HT-29 (cell line): ENCODE data around the gene GRP. TPM values are rescaled to one million over a fixed set of nuclear protein-coding genes. Genes with fewer than 3 reads are reported as not detected.

Experiments used
- DNase-seq: peaks from one replicate; pipeline ENCODE4 v3.0.0-alpha.2; 2015; ENCODE audit warnings: low spot score
- total RNA-seq: library from RNA; depleted of rRNA; stranded (reverse); fragments of >200 nt; shearing (Covaris generic); gene quantifications from 2 replicates; pipeline ENCODE4 v1.2.3, GENCODE V29; 2014; rRNA removed

GRP gene
- not detected in 2 replicates for total RNA-seq

DNA sequence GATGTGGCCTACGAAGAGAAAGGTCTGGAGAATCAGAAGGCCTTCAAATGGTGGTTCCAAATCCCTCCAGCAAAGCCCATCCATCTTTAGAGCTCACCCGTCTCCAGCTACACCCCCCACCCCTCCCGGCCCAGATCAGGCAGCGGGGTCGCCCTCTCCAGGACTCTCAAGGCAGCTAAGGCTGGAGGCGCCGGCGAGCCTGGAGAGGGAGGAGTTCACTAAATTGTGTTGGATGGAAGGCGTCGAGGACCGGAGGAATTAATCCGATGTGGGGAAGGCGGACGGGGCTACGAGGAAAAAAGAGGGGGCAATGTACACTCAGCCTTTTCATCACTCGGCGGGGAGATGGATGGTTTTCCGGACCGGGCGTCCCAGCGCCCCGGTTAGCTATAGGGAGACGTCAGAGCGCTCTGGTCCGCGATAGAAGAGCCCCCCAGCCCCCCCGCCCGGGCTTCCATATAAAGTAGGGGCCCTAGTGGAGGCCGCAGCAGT lies at the start of gene GRP:
Gene GRP, plus strand, starts transcription at position 487 of the 492 bp plus-strand sequence. CDS start 108 bp downstream, outside the sequence.
- DNase-seq: no peak

DNA sequence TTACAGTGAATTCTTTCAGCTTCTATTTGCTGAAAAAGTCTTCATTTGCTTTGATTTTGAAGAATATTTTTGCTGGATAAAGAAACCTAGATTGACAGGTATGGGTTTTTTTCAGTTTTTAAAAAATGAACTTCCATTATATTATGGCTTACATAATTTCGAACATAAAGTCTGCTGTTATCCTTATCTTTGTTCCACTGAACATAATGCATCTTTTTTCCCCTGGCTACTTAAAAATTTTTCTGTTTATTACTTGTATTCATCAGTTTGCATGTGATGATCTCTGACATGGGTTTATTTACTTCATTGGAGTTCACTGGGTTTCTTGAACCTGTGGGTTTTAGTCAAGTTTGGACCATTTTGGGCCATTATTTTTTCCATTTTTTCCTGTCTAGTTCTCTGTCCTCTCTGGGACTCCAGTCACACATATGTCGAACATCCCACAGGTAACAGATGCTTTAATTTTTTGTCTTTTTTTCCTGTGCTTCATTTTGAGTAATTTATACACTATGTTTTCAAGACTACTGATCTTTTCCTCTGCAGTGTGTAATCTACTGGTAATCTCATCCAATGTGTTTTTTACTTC lies 47.2 kb upstream of the GRP start:
- DNase-seq: no peak

DNA sequence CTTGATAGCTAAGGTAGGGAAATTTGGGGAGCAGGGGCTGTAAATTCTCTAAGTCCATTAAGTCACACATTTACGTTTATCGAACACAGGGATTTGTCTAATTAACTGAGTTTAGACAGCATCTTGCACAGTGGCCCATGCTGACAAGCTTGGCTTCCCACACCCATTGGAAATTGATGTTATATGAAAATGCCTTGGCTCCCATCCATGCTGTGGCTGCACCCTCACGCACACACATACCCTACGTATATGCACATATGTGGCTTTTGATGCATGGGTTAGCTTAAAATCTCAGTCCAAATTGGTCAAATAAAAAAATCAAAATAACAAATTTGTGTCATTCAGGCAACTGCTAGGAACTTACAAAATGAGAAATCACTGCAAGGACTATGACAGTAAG lies 42.5 kb upstream of the GRP start:
- DNase-seq: no peak

- no peak for DNase-seq
Measured at GRCh38 chr18:59180150-59180845, 39.7 kb upstream of the GRP start.

- DNase-seq: no peak
Measured at GRCh38 chr18:59182673-59183072, 37.3 kb upstream of the GRP start.

- no peak for DNase-seq
Measured at GRCh38 chr18:59189008-59189407, 30.9 kb upstream of the GRP start.

- no peak for DNase-seq
Measured at GRCh38 chr18:59189746-59190145, 30.2 kb upstream of the GRP start.

DNA sequence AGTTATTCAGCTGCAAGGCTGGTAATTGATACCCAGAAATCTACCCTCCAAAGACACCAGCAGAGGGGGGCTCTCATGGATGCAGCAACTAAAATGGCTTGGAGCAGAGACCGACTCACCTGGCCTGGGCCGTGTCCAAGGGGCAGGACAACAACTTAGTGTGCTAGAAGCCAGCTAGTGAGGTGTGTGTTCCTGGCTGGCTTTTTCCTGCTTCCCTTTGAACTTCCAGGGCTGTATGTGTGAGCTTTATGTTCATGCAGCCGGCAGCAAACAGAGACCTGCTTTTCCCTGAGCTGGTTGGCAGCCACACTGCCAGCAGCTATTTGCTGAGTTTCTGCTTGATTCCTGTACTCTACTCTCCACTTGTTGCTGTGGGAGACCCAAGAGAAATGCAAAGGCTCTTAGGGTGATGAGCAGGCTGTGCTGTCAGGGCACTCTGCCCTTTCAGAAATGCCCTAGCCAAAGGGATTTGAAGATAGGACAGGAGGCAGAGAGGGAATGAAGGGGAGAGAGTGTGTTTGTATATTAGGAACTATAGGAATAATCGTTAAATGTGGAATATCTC lies 23.7 kb upstream of the GRP start:
- no peak for DNase-seq

DNA sequence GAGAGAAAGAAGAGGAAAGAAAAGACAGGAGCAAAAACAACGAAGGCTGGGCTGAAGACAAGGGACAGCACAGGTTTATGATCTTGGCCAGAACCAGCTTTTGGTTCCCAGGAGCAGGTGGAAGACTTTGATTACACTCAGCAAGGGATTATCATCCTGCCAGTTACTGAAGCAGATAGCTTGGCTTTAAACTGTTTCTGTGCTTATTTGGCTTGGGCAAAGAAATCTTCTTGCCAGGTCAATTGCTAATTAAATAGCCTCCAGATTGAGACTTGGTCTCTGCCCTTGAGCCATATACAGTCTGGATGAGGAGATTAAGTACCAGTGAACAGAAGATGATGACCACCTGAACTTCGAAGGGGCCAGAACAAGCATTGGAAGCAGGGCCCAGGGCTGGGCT lies 22.3 kb upstream of the GRP start:
- no peak for DNase-seq

- DNase-seq: no peak
Measured at GRCh38 chr18:59198215-59198614, 21.7 kb upstream of the GRP start.

- DNase-seq: peak; percentile 7
Measured at GRCh38 chr18:59200787-59201186, 19.2 kb upstream of the GRP start.

GRCh38 chr18:59202258-59202820 lies 17.6 kb upstream of the GRP start:
- DNase-seq: no peak

GRCh38 chr18:59207506-59207905 lies 12.5 kb upstream of the GRP start:
- no peak for DNase-seq

GRCh38 chr18:59208602-59209125 lies 11.3 kb upstream of the GRP start:
- no peak for DNase-seq

DNA sequence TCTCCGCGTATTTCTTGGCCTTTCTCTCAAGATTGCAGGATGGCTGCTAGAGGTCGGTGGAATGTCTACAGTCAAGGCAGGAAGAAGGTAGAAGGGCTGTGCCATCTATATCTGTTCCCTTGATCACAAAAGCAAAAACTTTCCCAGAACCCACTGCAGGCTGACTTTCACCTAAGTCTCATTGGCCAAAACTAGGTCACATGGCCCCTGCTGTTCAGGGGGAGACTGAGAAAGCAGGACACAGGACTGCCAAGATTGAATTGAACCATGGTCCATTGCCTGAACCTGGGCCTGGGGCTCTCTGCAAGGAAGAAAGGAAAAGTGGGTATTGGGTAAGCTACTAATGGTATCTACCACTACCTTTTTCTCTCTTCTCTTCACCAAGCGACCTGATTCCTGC lies 9.7 kb upstream of the GRP start:
- DNase-seq: no peak

DNA sequence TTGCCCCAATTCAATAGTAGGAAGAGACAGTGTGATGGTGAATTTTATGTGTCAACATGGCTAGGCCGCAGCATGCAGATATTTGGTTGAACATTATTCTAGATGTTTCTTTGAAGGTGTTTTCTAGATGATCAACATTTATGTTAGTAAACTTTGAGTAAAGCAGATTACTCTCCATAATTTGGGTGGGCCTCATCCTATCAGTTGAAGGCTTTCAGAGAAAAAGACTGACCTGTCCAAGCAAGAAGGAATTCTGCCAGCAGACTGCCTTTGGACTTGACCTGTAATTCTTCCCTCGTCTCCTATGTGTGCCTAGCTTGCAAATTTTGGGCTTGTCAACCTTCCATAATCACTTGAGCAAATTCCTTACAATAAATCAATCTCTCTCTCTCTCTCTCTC lies 8.3 kb upstream of the GRP start:
- DNase-seq: no peak

GRCh38 chr18:59218018-59218417 lies 1.9 kb upstream of the GRP start:
- no peak for DNase-seq

DNA sequence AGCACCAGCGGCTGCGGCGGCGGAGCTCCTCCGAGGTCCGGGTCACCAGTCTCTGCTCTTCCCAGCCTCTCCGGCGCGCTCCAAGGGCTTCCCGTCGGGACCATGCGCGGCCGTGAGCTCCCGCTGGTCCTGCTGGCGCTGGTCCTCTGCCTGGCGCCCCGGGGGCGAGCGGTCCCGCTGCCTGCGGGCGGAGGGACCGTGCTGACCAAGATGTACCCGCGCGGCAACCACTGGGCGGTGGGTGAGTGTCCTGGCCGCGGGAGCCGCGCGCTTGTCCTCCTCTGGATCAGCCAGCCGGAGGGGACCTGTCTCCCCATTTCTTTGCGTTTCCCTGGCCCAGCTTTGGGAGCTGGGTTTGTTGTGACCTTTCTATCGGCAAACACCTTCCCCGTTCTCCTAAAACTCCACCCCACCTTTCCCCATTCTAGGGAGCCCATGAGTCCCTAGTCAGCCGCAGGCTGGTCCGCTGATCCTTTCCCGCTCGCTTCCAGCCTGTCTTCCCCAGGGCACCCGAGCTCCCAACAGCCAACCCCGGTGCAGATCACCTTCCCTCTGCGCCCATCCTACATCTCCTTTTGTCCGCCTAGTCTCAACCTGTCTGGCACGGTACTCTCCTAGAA lies 316 bp downstream of the GRP start:
- DNase-seq: no peak

DNA sequence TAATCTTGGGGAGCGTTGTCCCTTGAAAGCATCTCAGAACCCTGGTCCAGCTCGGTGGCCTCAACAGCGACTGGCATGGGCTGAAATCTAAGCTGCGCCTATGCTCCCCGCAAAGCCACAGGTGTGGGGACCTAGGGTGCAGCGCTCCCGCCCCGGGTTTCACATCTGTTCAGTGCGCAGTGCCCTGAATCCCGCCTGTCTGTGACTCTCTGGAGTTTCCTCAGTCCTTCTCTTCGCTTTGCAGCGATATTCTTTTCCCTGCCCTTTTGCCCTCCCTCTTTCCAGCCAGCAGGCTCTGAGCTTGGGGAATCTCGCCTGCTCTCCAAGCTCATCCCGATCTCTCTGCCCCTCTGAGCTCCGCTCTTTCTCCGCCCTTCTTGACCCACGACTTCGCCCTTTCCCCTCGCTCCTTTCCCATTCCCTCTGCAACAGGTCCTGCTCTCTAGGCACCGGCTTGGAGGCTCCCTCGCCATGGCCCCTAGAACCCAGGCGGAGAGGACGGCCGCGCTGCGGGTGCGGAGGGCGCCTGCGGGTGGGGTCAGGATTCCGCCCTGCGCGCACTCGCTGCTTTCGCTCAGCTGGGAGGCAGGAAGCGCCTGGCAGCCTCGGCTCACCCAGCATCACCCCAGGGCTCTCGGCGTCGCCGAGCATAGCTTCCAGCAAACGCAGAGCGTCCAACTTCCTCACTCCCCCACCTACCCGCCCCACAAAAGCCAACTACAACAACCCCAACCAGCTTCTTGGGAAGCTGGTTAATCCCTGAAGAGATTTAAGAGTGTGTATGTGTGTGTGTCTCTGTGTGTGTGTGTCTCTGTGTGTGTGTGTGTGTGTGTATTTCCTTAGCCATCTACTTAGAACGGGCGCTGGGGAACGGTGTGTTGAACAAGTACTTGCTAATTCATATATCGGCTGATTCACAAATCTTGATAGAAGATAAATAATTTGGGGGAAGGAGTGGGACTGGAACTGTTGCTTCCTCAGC lies 1.1 kb downstream of the GRP start:
- DNase-seq: no peak

DNA sequence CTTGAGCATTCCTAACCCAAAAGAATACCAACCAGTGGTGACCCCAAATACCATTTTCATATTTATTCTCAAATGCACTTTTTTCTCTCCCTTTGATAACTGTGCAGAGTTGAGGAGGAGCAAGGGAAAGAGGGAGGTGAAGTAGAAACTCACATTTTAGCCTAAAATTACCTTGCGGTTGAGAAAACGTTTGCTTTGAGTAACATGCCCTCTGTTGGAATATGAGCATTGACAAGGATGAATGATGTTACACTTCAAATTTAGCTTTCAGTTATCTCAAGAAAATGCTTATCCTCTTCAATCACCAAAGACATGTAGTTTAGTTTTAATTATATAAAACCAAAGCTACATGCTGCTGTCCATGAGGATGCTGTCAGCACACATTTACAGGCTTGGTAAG lies 2.4 kb downstream of the GRP start:
- no peak for DNase-seq

DNA sequence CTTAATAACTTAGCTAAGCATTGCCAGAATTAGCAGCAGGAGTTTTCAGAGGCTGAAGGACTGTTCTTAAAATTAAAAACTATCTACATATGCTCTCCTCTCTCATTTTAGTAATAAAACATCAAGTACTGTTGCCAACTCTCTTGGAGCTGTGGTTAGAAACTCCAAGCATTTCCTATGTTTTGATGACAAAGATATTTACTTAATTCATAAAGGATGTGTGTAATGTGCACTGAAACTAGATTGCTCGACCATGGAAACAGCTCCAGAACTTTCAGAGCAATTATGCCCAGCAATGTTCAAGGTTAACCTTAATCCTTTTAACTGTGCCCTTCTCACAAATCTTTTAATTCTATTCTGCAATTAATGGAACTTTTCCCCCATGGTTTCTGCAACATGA lies 8.4 kb downstream of the GRP start:
- DNase-seq: no peak
